Measurements from ENCODE around the gene RASL12.
"Not testable (repeated sequence)": the region's sequence is repeated elsewhere in the genome, so short reads cannot be mapped to it uniquely, and the experiment has no call there.

DNA sequence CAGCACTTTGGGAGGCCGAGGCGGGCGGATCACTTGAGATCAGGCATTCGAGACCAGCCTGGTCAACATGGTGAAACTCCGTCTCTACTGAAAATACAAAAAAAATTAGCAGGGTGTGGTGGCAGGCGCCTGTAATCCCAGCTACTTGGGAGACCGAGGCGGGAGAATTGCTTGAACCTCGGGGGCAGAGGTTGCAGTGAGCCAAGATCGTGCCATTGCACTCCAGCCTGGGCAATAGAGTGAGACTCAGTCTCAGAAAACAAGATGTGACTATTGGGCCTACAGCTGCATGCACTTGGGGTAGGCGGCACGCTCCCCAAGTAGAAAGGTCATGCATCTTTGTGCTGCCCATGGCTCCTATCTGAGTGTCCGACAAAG, 26.0 kb upstream of the RASL12 start:
- TF ChIP-seq, protein P1, sequence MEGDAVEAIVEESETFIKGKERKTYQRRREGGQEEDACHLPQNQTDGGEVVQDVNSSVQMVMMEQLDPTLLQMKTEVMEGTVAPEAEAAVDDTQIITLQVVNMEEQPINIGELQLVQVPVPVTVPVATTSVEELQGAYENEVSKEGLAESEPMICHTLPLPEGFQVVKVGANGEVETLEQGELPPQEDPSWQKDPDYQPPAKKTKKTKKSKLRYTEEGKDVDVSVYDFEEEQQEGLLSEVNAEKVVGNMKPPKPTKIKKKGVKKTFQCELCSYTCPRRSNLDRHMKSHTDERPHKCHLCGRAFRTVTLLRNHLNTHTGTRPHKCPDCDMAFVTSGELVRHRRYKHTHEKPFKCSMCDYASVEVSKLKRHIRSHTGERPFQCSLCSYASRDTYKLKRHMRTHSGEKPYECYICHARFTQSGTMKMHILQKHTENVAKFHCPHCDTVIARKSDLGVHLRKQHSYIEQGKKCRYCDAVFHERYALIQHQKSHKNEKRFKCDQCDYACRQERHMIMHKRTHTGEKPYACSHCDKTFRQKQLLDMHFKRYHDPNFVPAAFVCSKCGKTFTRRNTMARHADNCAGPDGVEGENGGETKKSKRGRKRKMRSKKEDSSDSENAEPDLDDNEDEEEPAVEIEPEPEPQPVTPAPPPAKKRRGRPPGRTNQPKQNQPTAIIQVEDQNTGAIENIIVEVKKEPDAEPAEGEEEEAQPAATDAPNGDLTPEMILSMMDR (IDR thresholded peaks at IDR 0.05; ENCODE audit: poor library complexity), result not testable (repeated sequence)
- TF ChIP-seq EZH2 (IDR thresholded peaks at IDR 0.05; ENCODE audit: borderline replicate concordance); EZH2phosphoT487 (IDR thresholded peaks at IDR 0.05; ENCODE audit: low read depth, severe bottlenecking, unreplicated experiment): not testable (repeated sequence)
